HCT116 (cell line): ENCODE measurements around the gene CLEC17A. TPM values are rescaled to one million over a fixed set of nuclear protein-coding genes. Genes with fewer than 3 reads are reported as not detected.

Experiments
- ATAC-seq: fragments of 200-7000 bp; cut with Tn5 transposase; 2 replicates; pipeline ENCODE4 v1.9.1; 2020; ENCODE audit warnings: mild to moderate bottlenecking, moderate library complexity
- BruUV-seq: library from RNA; stranded (reverse); fragments of 400-500 nt; replicated peaks from 2 replicates; lab custom pipeline; 2021; lab: Mats Ljungman, UMichigan
- CTCF ChIA-PET: fragments of 300-600 bp; sonication (Branson Sonifier 250); formaldehyde crosslinking; loops from one replicate; lab custom pipeline; 2021; ENCODE audit warnings: antibody characterized with exemption; lab: Charles Lee
- POLR2A ChIA-PET: fragments of 300-600, 350-600 bp; sonication (Branson Sonifier 250); formaldehyde crosslinking; loops from one replicate; lab custom pipeline; 2021; ENCODE audit warnings: antibody characterized with exemption; lab: Charles Lee
- RAD21 ChIA-PET, 2 experiments: fragments of 300-600 bp; sonication (Branson Sonifier 250); formaldehyde crosslinking; loops; one replicate each; lab custom pipeline; 2023; ENCODE audit warnings: low total read pairs in 2 of 2; ENCODE audit not compliant: uncharacterized antibody in 2 of 2, unreplicated experiment in 2 of 2, low non-redundant PET in 1 of 2; lab: Charles Lee
- DNase-seq: peaks from one replicate; pipeline ENCODE4 v3.0.0-alpha.2; 2010; ENCODE audit warnings: low read depth, low spot score
- H2AFZ ChIP-seq: fragments of 200-600 bp; shearing (Covaris generic), sonication (generic); 2 replicates; pipeline ENCODE4 v1.6.1; 2017; ENCODE audit warnings: low read depth, mixed run types, mixed read lengths, antibody characterized with exemption, low read length; ENCODE audit not compliant: poor library complexity, severe bottlenecking
- H3K27ac ChIP-seq: 2 replicates; pipeline ENCODE4 v1.5.1; 2012; ENCODE audit warnings: low read depth, low read length
- H3K27me3 ChIP-seq: fragments of 200-600 bp; sonication (generic); 2 replicates; pipeline ENCODE4 v1.6.1; 2016; ENCODE audit warnings: mixed run types, low read length, mixed read lengths; ENCODE audit not compliant: insufficient read depth
- H3K36me3 ChIP-seq, 2 experiments: fragments of 200-500 bp in 1 of 2; fragments of 200-600 bp in 1 of 2; sonication (Bioruptor generic) in 1 of 2; sonication (generic) in 1 of 2; 2 replicates each; pipeline versions ENCODE4 v1.5.1 to v1.6.1; 2014 to 2016; ENCODE audit warnings: low read length in 2 of 2, inconsistent platforms in 1 of 2, mixed read lengths in 1 of 2, mixed run types in 1 of 2; ENCODE audit not compliant: insufficient read depth in 2 of 2, control insufficient read depth in 1 of 2
- H3K4me1 ChIP-seq, 2 experiments: fragments of 200-600 bp in 1 of 2; sonication (generic) in 1 of 2; 2 replicates each; pipeline versions ENCODE4 v1.5.1 to v1.6.1; 2012 to 2017; ENCODE audit warnings: low read length in 2 of 2, inconsistent platforms in 1 of 2, mild to moderate bottlenecking in 1 of 2, mixed read lengths in 1 of 2, mixed run types in 1 of 2, moderate library complexity in 1 of 2; ENCODE audit not compliant: insufficient read depth in 2 of 2, control insufficient read depth in 1 of 2
- H3K4me2 ChIP-seq: fragments of 200-600 bp; sonication (generic); 2 replicates; pipeline ENCODE4 v1.6.1; 2017; ENCODE audit warnings: mixed run types, low read length, mixed read lengths
- H3K4me3 ChIP-seq, 2 experiments: fragments of 200-600 bp in 1 of 2; sonication (generic) in 1 of 2; replicated peaks in 1 of 2; 2 replicates each; pipeline ENCODE4 v1.5.1; 2011 to 2016; ENCODE audit warnings: low read length in 2 of 2, control low read depth in 1 of 2, low read depth in 1 of 2, mild to moderate bottlenecking in 1 of 2, mixed read lengths in 1 of 2, mixed run types in 1 of 2
- H3K79me2 ChIP-seq: fragments of 200-600 bp; sonication (generic); 2 replicates; pipeline ENCODE4 v1.6.1; 2017; ENCODE audit warnings: mild to moderate bottlenecking, mixed run types, low read length, moderate library complexity, mixed read lengths; ENCODE audit not compliant: insufficient read depth
- H3K9ac ChIP-seq: fragments of 200-600 bp; sonication (generic); 2 replicates; pipeline ENCODE4 v1.6.1; 2016; ENCODE audit warnings: low read length, mixed read lengths
- H3K9me2 ChIP-seq: fragments of 200-600 bp; sonication (generic), shearing (Covaris generic); 2 replicates; pipeline ENCODE4 v1.6.1; 2017; ENCODE audit warnings: mixed run types, mild to moderate bottlenecking, moderate library complexity; ENCODE audit not compliant: insufficient read depth
- H3K9me3 ChIP-seq, 2 experiments: fragments of 200-500 bp in 1 of 2; fragments of 200-600 bp in 1 of 2; sonication (Bioruptor generic) in 1 of 2; sonication (generic) in 1 of 2; 2 replicates each; pipeline ENCODE4 v1.6.1; 2014 to 2017; ENCODE audit warnings: low read length in 2 of 2, mixed read lengths in 2 of 2, inconsistent platforms in 1 of 2, low read depth in 1 of 2, mild to moderate bottlenecking in 1 of 2, mixed run types in 1 of 2, moderate library complexity in 1 of 2; ENCODE audit not compliant: control insufficient read depth in 1 of 2, insufficient read depth in 1 of 2
- H4K20me1 ChIP-seq: fragments of 200-600 bp; sonication (generic), shearing (Covaris generic); 2 replicates; pipeline ENCODE4 v1.6.1; 2017; ENCODE audit warnings: mixed run types, mild to moderate bottlenecking, moderate library complexity; ENCODE audit not compliant: insufficient read depth
- FOSL1 ChIP-seq: IDR thresholded peaks from 2 replicates; pipeline ENCODE4 v1.6.1; 2012; ENCODE audit warnings: low read depth
- JUND ChIP-seq: IDR thresholded peaks from 2 replicates; pipeline ENCODE4 v1.6.1; 2012
- SIN3A ChIP-seq: IDR thresholded peaks from 2 replicates; pipeline ENCODE4 v1.6.1; 2012; ENCODE audit warnings: low read depth
- TCF7L2 ChIP-seq: IDR thresholded peaks from 2 replicates; pipeline ENCODE4 v1.7.0; 2011; ENCODE audit warnings: borderline replicate concordance, inconsistent platforms; ENCODE audit not compliant: insufficient read depth, insufficient read length; ENCODE audit errors: extremely low read depth
- YY1 ChIP-seq: IDR thresholded peaks from 2 replicates; pipeline ENCODE4 v1.6.1; 2011; ENCODE audit warnings: low read length, low read depth, moderate library complexity, mild to moderate bottlenecking; ENCODE audit not compliant: insufficient replicate concordance; ENCODE audit errors: extremely low read depth
- intact Hi-C: fragments of 100-400 bp; cut with micrococcal nuclease; formaldehyde crosslinking; loops from 2 replicates; pipeline ENCODE4 v1.10.0; 2022
- total RNA-seq: library from RNA; stranded (reverse); gene quantifications from one replicate; pipeline ENCODE4 v1.2.1, GENCODE V29; 2021; ENCODE audit not compliant: unreplicated experiment
- TF ChIP-seq, protein P1 (sequence below), 3 experiments: fragments of 200-600 bp in 1 of 3; sonication (generic) in 1 of 3; IDR thresholded peaks in 2 of 3; conservative IDR thresholded peaks in 1 of 3; 2 replicates each; pipeline ENCODE4 v1.5.1; 2012 to 2017; ENCODE audit warnings: low read depth in 2 of 3, low read length in 2 of 3, antibody characterized with exemption in 1 of 3, borderline replicate concordance in 1 of 3, control low read depth in 1 of 3, mild to moderate bottlenecking in 1 of 3, mixed read lengths in 1 of 3, mixed run types in 1 of 3, moderate library complexity in 1 of 3; ENCODE audit not compliant: insufficient read depth in 1 of 3

The CLEC17A gene
- total RNA-seq, 1 experiment from 2014 or later: not detected

DNA sequence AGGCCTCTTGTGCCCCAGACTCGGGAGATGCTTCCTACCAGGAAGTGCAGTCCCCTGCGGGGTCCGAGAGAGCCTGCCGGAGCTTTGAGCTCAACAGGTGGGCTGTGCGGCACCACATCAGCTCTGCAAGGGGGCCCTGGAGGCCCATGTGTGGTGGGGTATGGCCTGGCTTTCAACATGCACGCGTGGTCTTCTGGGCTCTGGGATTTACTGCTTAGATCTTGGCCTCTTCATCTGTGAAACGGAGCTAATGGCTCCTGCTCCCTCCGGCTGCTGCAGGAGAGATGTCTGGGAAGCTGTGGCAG is 29.0 kb upstream of the CLEC17A start:
- H3K79me2 ChIP-seq: peaks cover 91% of the 10 kb centered on the region
- H3K4me2 ChIP-seq: peak overlapping the region; percentile 67
- ChIA-PET POLR2A (interaction anchor here (1.1 to 3.0 kb wide), 2 partner anchors 36 to 40 kb away, joined by 4 to 17 read pairs; partner anchors contain the start of gene DNAJB1), CTCF (interaction anchor here (0.6 kb wide), 1 partner anchor 18 kb away, joined by 3 read pairs; no protein-coding TSS in a partner anchor), RAD21 (no interaction called here)
- TF ChIP-seq YY1: no peak
- no peak overlapping the region for H3K4me3 ChIP-seq
- peak overlapping the region; percentile 58 for H3K27ac ChIP-seq
- peaks cover 57 to 71% of the 10 kb centered on the region in 2 experiments for H3K4me1 ChIP-seq
- BruUV-seq: no TSS peak
- intact Hi-C loops: no loop called here
- H3K36me3 ChIP-seq: no peaks in the 10 kb centered on the region
- peak overlapping the region; percentile 24; the same call in 1 of the 2 replicates for H3K9ac ChIP-seq
- H3K9me2 ChIP-seq: no peaks in the 10 kb centered on the region
- H3K27me3 ChIP-seq: no peaks in the 10 kb centered on the region
- peaks cover 3% of the 10 kb centered on the region; the same call in 1 of the 2 replicates for H4K20me1 ChIP-seq
- DNase-seq: no peak
- no peaks in the 10 kb centered on the region for H3K9me3 ChIP-seq
- no peak for ATAC-seq
- no peak overlapping the region for H2AFZ ChIP-seq

DNA sequence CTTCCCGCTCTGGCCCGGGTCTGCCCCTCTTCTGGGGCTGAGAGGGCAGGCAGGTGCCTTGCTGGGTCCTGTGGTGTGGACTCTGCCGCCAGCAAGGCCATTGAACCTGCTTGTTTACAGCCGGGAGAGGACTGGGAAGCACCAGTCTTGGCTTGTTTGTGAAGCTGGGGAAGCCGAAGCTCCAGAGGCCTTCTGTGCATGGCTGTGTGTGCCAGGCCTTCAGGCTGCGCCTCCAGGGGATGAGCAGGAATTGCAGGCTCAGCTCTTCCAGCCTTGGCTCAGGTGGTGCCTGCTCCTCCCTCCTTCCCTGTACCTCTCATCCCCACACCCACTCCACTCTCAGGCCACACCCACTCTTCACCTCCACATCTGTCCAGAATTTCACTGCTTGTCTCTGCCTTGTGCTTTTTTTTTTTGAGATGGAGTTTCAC is 28.5 kb upstream of the CLEC17A start:
- H2AFZ ChIP-seq: no peak overlapping the region
- ChIA-PET RAD21 (no interaction called here), POLR2A (interaction anchor here (1.1 to 3.0 kb wide), 3 partner anchors 11 to 40 kb away, joined by 3 to 17 read pairs (median 4); partner anchors contain the start of gene DNAJB1), CTCF (interaction anchor here (0.6 to 1.0 kb wide), 3 partner anchors 17 to 132 kb away, joined by 3 to 4 read pairs (median 3); no protein-coding TSS in a partner anchor)
- no TSS peak for BruUV-seq
- peak overlapping the region; percentile 67 for H3K4me2 ChIP-seq
- H3K9ac ChIP-seq: peak overlapping the region; percentile 24; the same call in 1 of the 2 replicates
- H3K4me1 ChIP-seq: peaks cover 54 to 66% of the 10 kb centered on the region in 2 experiments
- peak; percentile 60 for ATAC-seq
- peaks cover 91% of the 10 kb centered on the region for H3K79me2 ChIP-seq
- H3K27me3 ChIP-seq: no peaks in the 10 kb centered on the region
- no peak for DNase-seq
- H3K9me3 ChIP-seq: no peaks in the 10 kb centered on the region
- H3K4me3 ChIP-seq: no peak overlapping the region
- H3K27ac ChIP-seq: peak overlapping the region; percentile 58
- TF ChIP-seq YY1 (no peak), FOSL1 (no peak), SIN3A (no peak), TCF7L2 (no peak), JUND (no peak)
- TF ChIP-seq, protein P1, sequence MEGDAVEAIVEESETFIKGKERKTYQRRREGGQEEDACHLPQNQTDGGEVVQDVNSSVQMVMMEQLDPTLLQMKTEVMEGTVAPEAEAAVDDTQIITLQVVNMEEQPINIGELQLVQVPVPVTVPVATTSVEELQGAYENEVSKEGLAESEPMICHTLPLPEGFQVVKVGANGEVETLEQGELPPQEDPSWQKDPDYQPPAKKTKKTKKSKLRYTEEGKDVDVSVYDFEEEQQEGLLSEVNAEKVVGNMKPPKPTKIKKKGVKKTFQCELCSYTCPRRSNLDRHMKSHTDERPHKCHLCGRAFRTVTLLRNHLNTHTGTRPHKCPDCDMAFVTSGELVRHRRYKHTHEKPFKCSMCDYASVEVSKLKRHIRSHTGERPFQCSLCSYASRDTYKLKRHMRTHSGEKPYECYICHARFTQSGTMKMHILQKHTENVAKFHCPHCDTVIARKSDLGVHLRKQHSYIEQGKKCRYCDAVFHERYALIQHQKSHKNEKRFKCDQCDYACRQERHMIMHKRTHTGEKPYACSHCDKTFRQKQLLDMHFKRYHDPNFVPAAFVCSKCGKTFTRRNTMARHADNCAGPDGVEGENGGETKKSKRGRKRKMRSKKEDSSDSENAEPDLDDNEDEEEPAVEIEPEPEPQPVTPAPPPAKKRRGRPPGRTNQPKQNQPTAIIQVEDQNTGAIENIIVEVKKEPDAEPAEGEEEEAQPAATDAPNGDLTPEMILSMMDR (IDR thresholded peaks at IDR 0.05 in 2 of 3, conservative IDR thresholded peaks at IDR 0.05 in 1 of 3; ENCODE audit: borderline replicate concordance in 1 of 3, insufficient read depth in 1 of 3, low read depth in 2 of 3, low read length in 2 of 3): no peak
- no peaks in the 10 kb centered on the region for H3K9me2 ChIP-seq
- peaks cover 3% of the 10 kb centered on the region; the same call in 1 of the 2 replicates for H4K20me1 ChIP-seq
- no peaks in the 10 kb centered on the region for H3K36me3 ChIP-seq
- intact Hi-C loops: no loop called here
